ENCODE data around the gene SLFN5.
"Not testable (repeated sequence)": the region's sequence is repeated elsewhere in the genome, so short reads cannot be mapped to it uniquely, and the experiment has no call there.

SLFN5 gene

GRCh38 chr17:35293151-35293847 is 50.4 kb downstream of the SLFN5 start:
- TF ChIP-seq CTCF (IDR thresholded peaks at IDR 0.05; ENCODE audit: insufficient read depth, low read depth, low read length, missing control alignments) = no peak
- DNase-seq (ENCODE audit: low read depth) = no peak
- no peak overlapping the region for H3K4me3 ChIP-seq (ENCODE audit: low read depth, low read length)

DNA sequence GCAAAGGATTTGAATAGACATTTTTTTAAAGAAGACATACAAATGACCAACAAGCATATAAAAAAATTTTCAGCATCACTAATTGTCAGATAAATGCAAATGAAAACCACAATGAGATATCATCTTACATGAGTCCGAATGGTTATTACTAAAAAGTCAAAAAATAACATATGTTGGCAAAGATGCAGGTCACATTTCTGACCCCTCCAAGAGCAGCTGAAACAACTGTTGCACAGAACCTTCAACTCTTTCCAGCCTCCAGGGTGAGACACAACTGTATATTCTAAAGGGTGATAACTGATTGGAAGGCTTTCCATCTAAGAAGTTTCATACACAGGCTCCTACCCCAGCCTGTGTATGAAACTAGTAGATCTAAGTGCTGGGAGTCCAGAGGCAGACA is 51.9 kb downstream of the SLFN5 start:
- TF ChIP-seq CTCF (IDR thresholded peaks at IDR 0.05; ENCODE audit: insufficient read depth, low read depth, low read length, missing control alignments) = no peak
- no peak for DNase-seq (ENCODE audit: low read depth)
- no peak overlapping the region for H3K4me3 ChIP-seq (ENCODE audit: low read depth, low read length)

DNA sequence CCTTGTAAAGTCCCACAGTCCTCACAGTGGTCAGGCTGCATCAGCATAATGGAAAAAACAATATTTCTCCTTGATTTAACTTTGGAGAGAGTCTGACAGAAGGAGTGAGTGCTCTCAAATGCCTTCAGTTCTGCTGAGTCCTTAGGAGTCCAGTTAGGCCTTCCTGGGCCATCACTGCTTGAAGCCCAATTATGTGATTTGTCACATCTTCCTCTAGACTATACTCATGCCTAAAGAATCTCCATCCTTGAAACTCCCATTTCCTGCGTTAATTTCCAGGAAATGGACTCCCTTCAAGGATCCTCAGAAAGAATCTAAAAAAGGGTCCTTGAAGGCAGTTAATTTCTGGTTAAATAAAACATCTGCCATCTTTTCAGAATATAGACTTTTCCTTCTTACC is 52.8 kb downstream of the SLFN5 start:
- TF ChIP-seq CTCF (IDR thresholded peaks at IDR 0.05; ENCODE audit: insufficient read depth, low read depth, low read length, missing control alignments) = no peak
- no peak overlapping the region for H3K4me3 ChIP-seq (ENCODE audit: low read depth, low read length)
- DNase-seq (ENCODE audit: low read depth) = no peak

DNA sequence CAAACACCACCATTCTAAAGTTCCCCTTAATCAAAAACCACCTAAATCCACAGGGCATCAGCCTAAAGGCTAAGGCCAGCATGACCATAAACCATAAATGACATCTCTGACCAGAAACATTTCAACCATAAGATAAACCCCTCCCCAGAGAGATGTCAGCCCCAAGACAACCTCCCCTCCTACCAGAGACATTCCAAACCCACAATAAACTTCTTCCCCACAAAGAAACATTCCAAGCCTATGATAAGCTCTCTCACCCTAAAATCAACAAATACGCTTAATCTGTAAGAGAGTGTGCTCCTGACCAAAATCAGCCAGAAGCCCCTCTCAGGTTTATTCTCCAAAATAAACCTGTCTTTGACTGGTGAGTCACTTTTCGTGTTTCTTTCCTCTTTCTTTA is 54.8 kb downstream of the SLFN5 start:
- TF ChIP-seq CTCF (IDR thresholded peaks at IDR 0.05; ENCODE audit: insufficient read depth, low read depth, low read length, missing control alignments) = no peak
- H3K4me3 ChIP-seq (ENCODE audit: low read depth, low read length) = no peak overlapping the region
- DNase-seq (ENCODE audit: low read depth) = no peak

DNA sequence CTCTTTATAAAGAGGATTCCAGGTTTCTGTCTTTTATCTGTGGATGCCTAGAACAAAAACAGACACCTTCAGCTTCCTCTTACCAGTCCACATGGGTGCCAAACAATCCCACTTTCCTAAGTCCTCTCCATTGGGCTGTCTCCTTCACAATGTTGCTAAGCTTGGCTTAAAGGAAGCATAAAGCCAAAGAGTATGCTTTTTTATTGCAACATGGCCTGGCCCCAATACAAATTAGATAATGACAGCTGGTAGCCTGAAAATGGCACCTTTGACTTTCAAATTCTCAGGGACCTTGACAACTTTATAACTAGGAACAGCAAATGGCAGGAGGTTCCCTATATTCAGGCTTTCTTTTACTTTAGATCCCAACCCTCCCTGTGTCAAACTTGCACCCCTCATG is 55.8 kb downstream of the SLFN5 start:
- TF ChIP-seq CTCF (IDR thresholded peaks at IDR 0.05; ENCODE audit: insufficient read depth, low read depth, low read length, missing control alignments) = no peak
- H3K4me3 ChIP-seq (ENCODE audit: low read depth, low read length) = no peak overlapping the region
- DNase-seq (ENCODE audit: low read depth) = no peak

- no peak overlapping the region for H3K4me3 ChIP-seq (ENCODE audit: low read depth, low read length)
- DNase-seq (ENCODE audit: low read depth) = no peak
- no peak for TF ChIP-seq CTCF (IDR thresholded peaks at IDR 0.05; ENCODE audit: insufficient read depth, low read depth, low read length, missing control alignments)
These were observed 56.3 kb downstream of the SLFN5 start for GRCh38 chr17:35299135-35299534.

DNA sequence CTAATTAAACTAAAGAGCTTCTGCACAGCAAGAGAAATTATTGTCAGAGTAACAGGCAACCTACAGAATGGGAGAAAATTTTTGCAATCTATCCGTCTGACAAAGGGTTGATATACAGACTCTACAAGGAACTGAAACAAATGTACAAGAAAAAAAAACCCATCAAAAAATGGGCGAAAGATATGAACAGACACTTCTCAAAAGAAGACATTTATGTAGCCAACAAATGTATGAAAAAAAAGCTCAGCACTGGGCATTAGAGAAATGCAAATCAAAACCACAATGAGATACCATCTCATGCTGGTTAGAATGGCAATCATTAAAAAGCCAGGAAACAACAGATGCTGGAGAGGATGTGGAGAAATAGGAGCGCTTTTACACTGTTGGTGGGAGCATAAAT is 66.5 kb downstream of the SLFN5 start:
- not testable (repeated sequence) for DNase-seq (ENCODE audit: low read depth)

More for the DNA sequence above, 66.5 kb downstream of the SLFN5 start:
- not testable (repeated sequence) for H3K4me3 ChIP-seq (ENCODE audit: low read depth, low read length)
